K562 (cell line): Measurements from ENCODE around the gene ZCRB1. TPM values are rescaled to one million over a fixed set of nuclear protein-coding genes. Genes with fewer than 3 reads are reported as not detected.

Experiments used
- CREM ChIP-seq: IDR thresholded peaks from 2 replicates; pipeline ENCODE4 v1.6.1; 2014; ENCODE audit warnings: antibody characterized with exemption, low read depth
- ETV1 ChIP-seq: fragments of 450-650 bp; conservative IDR thresholded peaks from 2 replicates; pipeline ENCODE4 v1.6.1; 2016; ENCODE audit warnings: missing genetic modification characterization, control low read depth, low read depth, missing compliant biosample characterization
- KAT8 ChIP-seq: fragments of 450-650 bp; IDR thresholded peaks from 2 replicates; pipeline ENCODE4 v1.6.1; 2016; ENCODE audit warnings: low read depth, mild to moderate bottlenecking
- MXI1 ChIP-seq: IDR thresholded peaks from 2 replicates; pipeline ENCODE4 v1.6.1; 2011; ENCODE audit warnings: low read depth, mild to moderate bottlenecking, improper control_type of control experiment, low read length
- MYNN ChIP-seq, 2 experiments: sonication (generic); formaldehyde crosslinking in 1 of 2; IDR thresholded peaks; 2 replicates each; pipeline versions ENCODE4 v1.5.0 to v1.6.1; 2016 to 2020; ENCODE audit warnings: antibody characterized with exemption in 1 of 2, missing genetic modification reagents in 1 of 2
- POLR2A ChIP-seq: fragments of 450-650 bp; conservative IDR thresholded peaks from 2 replicates; pipeline ENCODE4 v1.6.1; 2016
- POLR2AphosphoS5 ChIP-seq: IDR thresholded peaks from 2 replicates; pipeline ENCODE4 v1.6.1; 2011; ENCODE audit warnings: mild to moderate bottlenecking, low read depth, low read length, moderate library complexity; ENCODE audit not compliant: control insufficient read depth, insufficient read depth
- SIN3B ChIP-seq: fragments of 450-650 bp; IDR thresholded peaks from 2 replicates; pipeline ENCODE4 v1.6.1; 2017; ENCODE audit warnings: low read depth, mild to moderate bottlenecking, moderate library complexity
- SIX5 ChIP-seq, 2 experiments: IDR thresholded peaks; 2 replicates each; pipeline ENCODE4 v1.6.1; 2011; ENCODE audit warnings: low read length in 2 of 2, borderline replicate concordance in 1 of 2, low read depth in 1 of 2, mild to moderate bottlenecking in 1 of 2, moderate library complexity in 1 of 2; ENCODE audit not compliant: insufficient read depth in 1 of 2
- TEAD1 ChIP-seq, 2 experiments: fragments of 450-650 bp in 1 of 2; sonication (generic) in 1 of 2; formaldehyde crosslinking; IDR thresholded peaks; 2 replicates each; pipeline versions ENCODE4 v1.4.0 to v1.8.0; 2020 to 2022; ENCODE audit warnings: mild to moderate bottlenecking in 2 of 2, missing genetic modification reagents in 1 of 2
- YY1 ChIP-seq, 3 experiments: IDR thresholded peaks; 2 replicates each; pipeline ENCODE4 v1.6.1; 2011; ENCODE audit warnings: low read length in 2 of 3, mild to moderate bottlenecking in 2 of 3, moderate library complexity in 2 of 3, borderline replicate concordance in 1 of 3, control low read depth in 1 of 3, low read depth in 1 of 3; ENCODE audit not compliant: insufficient read depth in 3 of 3, insufficient replicate concordance in 2 of 3, control insufficient read depth in 1 of 3, insufficient read length in 1 of 3; ENCODE audit errors: extremely low read depth in 1 of 3
- ZNF224 ChIP-seq: sonication (generic); formaldehyde crosslinking; IDR thresholded peaks from 2 replicates; pipeline ENCODE4 v1.8.0; 2022; ENCODE audit warnings: mild to moderate bottlenecking, missing genetic modification reagents
- polyA plus RNA-seq, 8 experiments: library from polyadenylated mRNA; depleted of rRNA in 4 of 8; stranded (reverse) in 5 of 8; unstranded in 3 of 8; fragments of >200 nt; fragmentation: Nextera tagmentation in 2 of 8; fragmentation: Illumina TruSeq in 1 of 8; extraction: Ambion mirVana in 2 of 8; extraction: Trizol in 1 of 8; gene quantifications; 2 replicates each; pipeline versions ENCODE4 v1.2.1 to v1.2.3, GENCODE V29; 2011 to 2014; ENCODE audit warnings: inconsistent platforms in 1 of 8, missing spikeins in 1 of 8
- total RNA-seq, 7 experiments: library from RNA; depleted of rRNA in 6 of 7; stranded (reverse); fragments of >200 nt in 6 of 7; fragmentation: Illumina TruSeq in 2 of 7; extraction: Trizol in 2 of 7; gene quantifications; 2 replicates each; pipeline versions ENCODE4 v1.2.1 to v1.2.3, GENCODE V29; 2011 to 2021; ENCODE audit warnings: low replicate concordance in 1 of 7
- TF ChIP-seq, protein P1 (sequence below): sonication (generic); formaldehyde crosslinking; IDR thresholded peaks from 2 replicates; pipeline ENCODE4 v1.8.0; 2023; ENCODE audit warnings: mild to moderate bottlenecking, missing genetic modification reagents
- TF ChIP-seq, protein P2 (sequence below): fragments of 450-650 bp; IDR thresholded peaks from 2 replicates; pipeline ENCODE4 v1.6.1; 2018; ENCODE audit not compliant: partially characterized antibody

Gene ZCRB1
- total and polyA plus RNA-seq, 9 of the 15 experiments (the other 6 are each of a cell fraction or from before 2014, with no cell fraction given) = 36.0 to 102 (median 51.0) TPM

DNA sequence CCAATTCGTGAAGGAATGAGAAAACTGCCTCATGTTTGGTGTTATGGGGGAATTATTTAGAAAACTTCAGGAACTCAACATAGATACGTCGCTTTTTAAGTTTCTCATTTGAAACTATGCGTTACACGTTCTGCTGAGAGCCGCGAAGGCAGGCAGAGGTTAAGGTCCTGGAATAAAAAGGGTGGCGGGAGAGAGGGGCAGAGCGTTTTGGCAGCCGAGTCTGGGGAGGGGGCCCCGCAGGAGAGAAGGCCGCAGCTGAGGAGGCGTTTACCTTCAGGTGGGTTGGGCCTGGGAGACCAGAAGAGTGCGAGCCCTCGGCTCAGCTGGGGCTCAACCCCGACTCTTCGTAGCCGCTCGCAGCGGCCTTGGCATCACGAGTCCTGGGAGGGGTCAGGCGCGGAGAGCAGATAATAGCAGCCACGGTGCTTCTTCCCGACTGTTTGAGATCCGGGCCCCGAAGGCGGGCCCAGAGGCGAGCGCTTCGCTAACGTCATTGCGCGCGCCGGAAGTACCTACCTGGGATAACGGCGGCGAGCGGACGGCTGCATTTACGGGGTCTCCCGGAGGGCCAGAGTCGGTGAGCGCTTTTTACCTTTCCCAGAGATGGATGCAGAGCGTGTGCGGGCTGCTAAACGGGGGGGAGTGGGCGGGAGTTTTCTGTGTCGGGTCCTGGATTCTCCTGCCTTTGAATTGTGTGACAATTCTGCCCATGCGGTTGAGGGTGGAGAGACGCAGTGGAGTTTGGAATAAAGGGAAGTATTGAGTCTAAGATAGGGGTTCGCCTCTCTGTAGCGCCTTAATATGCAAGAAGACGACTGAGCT is at the start of gene ZCRB1, which contains the start of gene PPHLN1 (continued):
- TF ChIP-seq, protein P1, sequence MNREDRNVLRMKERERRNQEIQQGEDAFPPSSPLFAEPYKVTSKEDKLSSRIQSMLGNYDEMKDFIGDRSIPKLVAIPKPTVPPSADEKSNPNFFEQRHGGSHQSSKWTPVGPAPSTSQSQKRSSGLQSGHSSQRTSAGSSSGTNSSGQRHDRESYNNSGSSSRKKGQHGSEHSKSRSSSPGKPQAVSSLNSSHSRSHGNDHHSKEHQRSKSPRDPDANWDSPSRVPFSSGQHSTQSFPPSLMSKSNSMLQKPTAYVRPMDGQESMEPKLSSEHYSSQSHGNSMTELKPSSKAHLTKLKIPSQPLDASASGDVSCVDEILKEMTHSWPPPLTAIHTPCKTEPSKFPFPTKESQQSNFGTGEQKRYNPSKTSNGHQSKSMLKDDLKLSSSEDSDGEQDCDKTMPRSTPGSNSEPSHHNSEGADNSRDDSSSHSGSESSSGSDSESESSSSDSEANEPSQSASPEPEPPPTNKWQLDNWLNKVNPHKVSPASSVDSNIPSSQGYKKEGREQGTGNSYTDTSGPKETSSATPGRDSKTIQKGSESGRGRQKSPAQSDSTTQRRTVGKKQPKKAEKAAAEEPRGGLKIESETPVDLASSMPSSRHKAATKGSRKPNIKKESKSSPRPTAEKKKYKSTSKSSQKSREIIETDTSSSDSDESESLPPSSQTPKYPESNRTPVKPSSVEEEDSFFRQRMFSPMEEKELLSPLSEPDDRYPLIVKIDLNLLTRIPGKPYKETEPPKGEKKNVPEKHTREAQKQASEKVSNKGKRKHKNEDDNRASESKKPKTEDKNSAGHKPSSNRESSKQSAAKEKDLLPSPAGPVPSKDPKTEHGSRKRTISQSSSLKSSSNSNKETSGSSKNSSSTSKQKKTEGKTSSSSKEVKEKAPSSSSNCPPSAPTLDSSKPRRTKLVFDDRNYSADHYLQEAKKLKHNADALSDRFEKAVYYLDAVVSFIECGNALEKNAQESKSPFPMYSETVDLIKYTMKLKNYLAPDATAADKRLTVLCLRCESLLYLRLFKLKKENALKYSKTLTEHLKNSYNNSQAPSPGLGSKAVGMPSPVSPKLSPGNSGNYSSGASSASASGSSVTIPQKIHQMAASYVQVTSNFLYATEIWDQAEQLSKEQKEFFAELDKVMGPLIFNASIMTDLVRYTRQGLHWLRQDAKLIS = 0 out of 2 replicates have a peak, but pooled peaks have one; percentile 22
- TF ChIP-seq SIX5 (IDR thresholded peaks at IDR 0.05; ENCODE audit: borderline replicate concordance in 1 of 2, insufficient read depth in 1 of 2, low read depth in 1 of 2, low read length in 2 of 2) = 0 out of 4 replicates have a peak, but pooled peaks of 1 of the 2 experiments have one; percentile 6
- 0 out of 2 replicates have a peak, but pooled peaks have one; percentile 9 for TF ChIP-seq KAT8
- peak; percentile 98 for TF ChIP-seq CREM
- TF ChIP-seq, protein P2, sequence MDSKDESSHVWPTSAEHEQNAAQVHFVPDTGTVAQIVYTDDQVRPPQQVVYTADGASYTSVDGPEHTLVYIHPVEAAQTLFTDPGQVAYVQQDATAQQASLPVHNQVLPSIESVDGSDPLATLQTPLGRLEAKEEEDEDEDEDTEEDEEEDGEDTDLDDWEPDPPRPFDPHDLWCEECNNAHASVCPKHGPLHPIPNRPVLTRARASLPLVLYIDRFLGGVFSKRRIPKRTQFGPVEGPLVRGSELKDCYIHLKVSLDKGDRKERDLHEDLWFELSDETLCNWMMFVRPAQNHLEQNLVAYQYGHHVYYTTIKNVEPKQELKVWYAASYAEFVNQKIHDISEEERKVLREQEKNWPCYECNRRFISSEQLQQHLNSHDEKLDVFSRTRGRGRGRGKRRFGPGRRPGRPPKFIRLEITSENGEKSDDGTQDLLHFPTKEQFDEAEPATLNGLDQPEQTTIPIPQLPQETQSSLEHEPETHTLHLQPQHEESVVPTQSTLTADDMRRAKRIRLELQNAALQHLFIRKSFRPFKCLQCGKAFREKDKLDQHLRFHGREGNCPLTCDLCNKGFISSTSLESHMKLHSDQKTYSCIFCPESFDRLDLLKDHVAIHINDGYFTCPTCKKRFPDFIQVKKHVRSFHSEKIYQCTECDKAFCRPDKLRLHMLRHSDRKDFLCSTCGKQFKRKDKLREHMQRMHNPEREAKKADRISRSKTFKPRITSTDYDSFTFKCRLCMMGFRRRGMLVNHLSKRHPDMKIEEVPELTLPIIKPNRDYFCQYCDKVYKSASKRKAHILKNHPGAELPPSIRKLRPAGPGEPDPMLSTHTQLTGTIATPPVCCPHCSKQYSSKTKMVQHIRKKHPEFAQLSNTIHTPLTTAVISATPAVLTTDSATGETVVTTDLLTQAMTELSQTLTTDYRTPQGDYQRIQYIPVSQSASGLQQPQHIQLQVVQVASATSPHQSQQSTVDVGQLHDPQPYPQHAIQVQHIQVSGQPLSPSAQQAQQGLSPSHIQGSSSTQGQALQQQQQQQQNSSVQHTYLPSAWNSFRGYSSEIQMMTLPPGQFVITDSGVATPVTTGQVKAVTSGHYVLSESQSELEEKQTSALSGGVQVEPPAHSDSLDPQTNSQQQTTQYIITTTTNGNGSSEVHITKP = peak; percentile 7
- TF ChIP-seq MYNN (IDR thresholded peaks at IDR 0.05) = no peak
- TF ChIP-seq MYNN (CRISPR knock-in tag; IDR thresholded peaks at IDR 0.05) = no peak
- peak; percentile 68 for TF ChIP-seq ETV1 (tag)
- peak; percentile 90 for TF ChIP-seq POLR2A
- peak; percentile 21; the same call in 1 of the 2 replicates for TF ChIP-seq MXI1
- TF ChIP-seq TEAD1 (CRISPR knock-in tag; IDR thresholded peaks at IDR 0.05) = no peak
- peak; percentile 88 for TF ChIP-seq SIN3B
- no peak for TF ChIP-seq ZNF224
- peak; percentile 88 for TF ChIP-seq POLR2AphosphoS5
- TF ChIP-seq YY1 (IDR thresholded peaks at IDR 0.05; ENCODE audit: borderline replicate concordance in 1 of 3, control insufficient read depth in 1 of 3, extremely low read depth in 1 of 3, insufficient read depth in 3 of 3, insufficient read length in 1 of 3, insufficient replicate concordance in 2 of 3, low read depth in 1 of 3, low read length in 2 of 3) = peak in 2 of 3 experiments; percentile 40 to 73
